ENCODE measurements around the gene MAX. TPM values are rescaled to one million over a fixed set of nuclear protein-coding genes. Genes with fewer than 3 reads are reported as not detected.
"Not testable (repeated sequence)": the region's sequence is repeated elsewhere in the genome, so short reads cannot be mapped to it uniquely, and the experiment has no call there.

Gene MAX
- total RNA-seq, 1 donor from 2014 or later = 122 TPM

DNA sequence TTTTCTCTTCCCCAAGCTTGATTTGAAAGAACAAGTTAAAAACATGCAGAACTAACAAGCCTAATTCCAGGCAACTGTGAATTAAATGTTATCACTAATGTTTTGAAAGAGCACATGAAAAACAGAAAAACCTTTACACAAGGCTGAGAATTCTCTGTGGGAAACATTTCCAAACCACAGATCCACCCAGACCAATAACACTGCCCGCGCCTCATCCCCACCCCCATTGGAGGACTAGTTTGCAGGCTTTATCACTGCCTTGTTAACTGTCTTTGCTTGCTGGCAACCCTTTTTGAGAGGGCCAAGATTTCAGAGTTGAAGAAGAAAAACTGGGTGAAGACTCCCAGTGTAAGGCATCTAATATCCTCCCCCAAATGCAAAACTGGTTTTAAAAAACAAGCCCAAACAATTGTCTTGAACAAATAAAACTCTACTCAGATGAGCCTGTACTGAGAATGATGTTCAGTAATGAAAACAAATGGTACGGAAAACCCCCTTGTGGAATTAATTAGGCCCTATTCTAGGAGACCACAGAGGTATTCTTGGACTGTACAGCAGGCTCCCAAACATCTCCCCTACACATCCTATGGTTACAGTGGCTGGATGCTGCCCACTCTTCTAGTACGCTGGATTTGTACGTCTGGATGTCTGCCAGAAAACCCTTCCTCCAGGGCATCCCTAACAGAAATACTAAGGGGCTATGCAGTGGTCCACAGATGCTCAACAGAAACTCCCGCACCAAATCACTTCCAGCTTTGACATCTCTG lies 5.8 kb downstream of the MAX start:
- intact Hi-C loops (cut with micrococcal nuclease) = no loop called here
- Mint-ChIP-seq H3K27ac (peak overlapping the region; percentile 35), H3K4me3 (peak overlapping the region; percentile 45), H3K4me1 (peaks cover 65% of the 10 kb centered on the region), H3K36me3 (ENCODE audit: low read depth) (peaks cover 71% of the 10 kb centered on the region), H3K9me3 (no peaks in the 10 kb centered on the region), H3K27me3 (no peaks in the 10 kb centered on the region)
- peak; percentile 70 for DNase-seq

DNA sequence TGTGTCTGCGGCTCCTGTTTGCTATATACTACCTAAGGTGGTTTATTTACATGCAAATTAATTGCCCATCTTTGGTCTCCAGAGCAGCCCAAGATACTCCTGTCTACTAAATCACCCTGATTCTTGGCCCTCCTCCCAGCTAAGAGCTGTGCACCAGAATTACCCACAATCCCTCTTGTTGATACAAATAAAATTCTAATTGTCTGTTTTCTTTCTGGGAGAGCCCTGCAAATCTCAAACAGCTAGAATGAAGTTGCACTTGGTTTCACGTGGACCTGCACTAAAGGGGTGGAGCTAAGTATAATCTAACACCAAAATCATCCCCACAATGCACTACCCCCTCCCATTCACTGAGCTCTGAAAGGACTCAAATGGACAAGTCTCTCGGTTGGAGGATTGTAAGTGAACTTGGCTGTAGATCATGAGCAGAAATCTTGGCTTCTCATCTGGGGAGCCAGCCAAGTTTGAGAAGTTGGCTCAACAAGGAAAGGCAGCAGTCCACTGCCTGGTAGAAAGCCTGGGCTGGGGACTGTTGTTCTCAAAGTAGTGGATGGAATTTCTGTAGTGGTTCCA lies 6.6 kb downstream of the MAX start:
- no peak for DNase-seq
- Mint-ChIP-seq H3K9me3 (no peaks in the 10 kb centered on the region), H3K4me1 (peaks cover 63% of the 10 kb centered on the region), H3K27me3 (no peaks in the 10 kb centered on the region), H3K27ac (peak overlapping the region; percentile 35), H3K36me3 (ENCODE audit: low read depth) (peaks cover 72% of the 10 kb centered on the region), H3K4me3 (peak overlapping the region; percentile 45)
- intact Hi-C loops (cut with micrococcal nuclease) = no loop called here

DNA sequence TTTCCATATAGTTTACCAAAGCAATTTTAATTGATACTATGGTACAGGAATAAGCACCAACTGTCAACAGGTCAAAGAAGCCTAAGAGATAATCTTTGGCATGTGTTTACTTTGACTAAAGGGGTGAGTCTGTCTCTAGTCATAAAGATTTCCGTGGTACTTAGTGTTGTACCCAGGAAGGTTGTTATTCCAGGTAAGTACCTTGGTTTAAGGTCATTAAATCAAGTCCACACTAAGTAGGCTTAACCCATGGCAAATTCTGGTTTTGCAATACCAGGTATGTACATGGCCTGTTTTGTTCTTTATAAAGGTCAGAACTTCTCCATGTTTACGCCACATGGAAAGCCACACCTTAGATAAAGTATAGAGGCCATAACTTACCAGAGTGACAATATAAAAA lies 10.0 kb downstream of the MAX start:
- Mint-ChIP-seq H3K4me3 (no peak overlapping the region), H3K27ac (no peak overlapping the region), H3K36me3 (ENCODE audit: low read depth) (peaks cover 85% of the 10 kb centered on the region), H3K27me3 (no peaks in the 10 kb centered on the region), H3K9me3 (peaks cover 13% of the 10 kb centered on the region), H3K4me1 (peaks cover 41% of the 10 kb centered on the region)
- intact Hi-C loops (cut with micrococcal nuclease) = no loop called here
- no peak for DNase-seq

DNA sequence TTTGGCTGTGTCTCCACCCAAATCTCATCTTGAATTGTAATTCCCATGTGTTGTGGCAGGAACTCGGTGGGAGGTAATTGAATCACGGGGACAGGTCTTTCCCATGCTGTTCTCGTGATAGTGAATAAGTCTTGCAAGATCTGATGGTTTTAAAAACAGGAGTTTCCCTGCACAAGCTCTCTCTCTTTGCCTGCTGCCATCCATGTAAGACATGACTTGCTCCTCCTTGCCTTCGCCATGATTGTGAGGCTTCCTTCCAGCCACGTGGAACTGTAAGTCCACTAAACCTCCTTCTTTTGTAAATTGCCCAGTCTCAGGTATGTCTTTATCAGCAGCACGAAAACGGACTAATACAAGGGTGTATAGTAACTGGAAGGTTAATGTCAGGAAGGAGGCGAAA lies 14.5 kb downstream of the MAX start:
- intact Hi-C loops (cut with micrococcal nuclease); H3K27me3 Mint-ChIP-seq; H3K4me3 Mint-ChIP-seq; DNase-seq; H3K27ac Mint-ChIP-seq: not testable (repeated sequence)
- peaks cover 14% of the 10 kb centered on the region for H3K4me1 Mint-ChIP-seq
- peaks cover 84% of the 10 kb centered on the region for H3K36me3 Mint-ChIP-seq (ENCODE audit: low read depth)
- peaks cover 17% of the 10 kb centered on the region for H3K9me3 Mint-ChIP-seq

DNA sequence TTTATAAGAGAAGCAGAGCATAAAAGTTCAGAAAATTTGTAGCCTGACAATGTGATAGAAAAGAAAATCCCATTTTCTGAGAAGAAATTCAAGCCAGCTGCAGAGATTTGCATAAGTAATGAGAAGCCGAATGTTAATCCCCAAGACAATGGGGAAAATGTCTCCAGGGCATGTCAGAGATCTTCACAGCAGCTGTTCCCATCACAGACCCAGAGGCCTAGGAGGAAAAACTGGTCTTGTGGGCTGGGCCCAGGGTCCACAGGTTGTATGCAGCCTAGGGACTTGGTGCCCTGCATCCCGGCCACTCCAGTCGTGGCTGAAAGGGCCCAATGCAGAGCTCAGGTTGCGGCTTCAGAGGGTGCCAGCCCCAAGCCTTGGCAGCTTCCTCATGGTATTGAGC lies 15.6 kb downstream of the MAX start:
- peaks cover 25% of the 10 kb centered on the region for H3K4me1 Mint-ChIP-seq

DNA sequence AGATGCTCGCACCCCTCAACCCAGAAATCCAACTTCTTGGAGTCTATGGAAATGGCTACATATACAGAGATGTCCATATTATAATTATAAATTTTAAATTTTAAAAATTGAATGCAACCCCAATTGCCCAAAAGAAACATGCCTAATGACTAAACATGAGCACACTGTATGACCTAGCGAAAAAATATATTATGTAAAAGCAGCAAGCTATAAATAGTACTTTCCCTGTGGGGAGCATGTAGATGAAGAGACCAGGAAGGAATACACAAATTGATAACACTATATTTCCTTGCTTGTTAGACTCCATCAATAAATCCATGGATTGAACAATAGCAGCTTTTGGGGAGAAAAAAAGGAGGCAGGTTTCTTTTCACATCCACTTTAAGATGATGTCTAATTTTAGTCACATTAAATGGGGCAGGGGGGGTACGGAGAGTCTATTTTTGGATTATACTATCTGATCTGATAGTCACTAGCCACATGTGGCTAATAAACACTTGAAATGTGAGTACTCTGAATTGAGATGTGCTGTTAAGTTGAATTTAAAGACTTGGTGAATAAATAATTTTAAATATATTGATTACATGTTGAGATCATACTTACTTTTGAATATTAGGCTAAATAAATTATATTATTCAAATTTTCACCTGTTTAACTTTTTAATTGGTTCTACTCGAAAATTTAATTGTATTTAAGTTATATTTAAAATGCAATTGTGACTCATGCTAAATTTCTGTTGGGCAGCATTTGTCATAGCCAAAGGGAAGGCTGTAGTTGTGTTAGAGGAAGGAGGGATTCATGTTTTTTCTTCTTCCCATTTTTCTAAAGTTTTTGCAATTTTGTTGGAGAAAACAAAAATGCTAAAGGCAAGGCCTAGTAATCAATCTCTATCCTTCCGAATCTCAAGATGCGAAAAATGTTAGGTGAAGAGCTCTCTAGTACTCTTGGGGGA lies 17.5 kb downstream of the MAX start:
- Mint-ChIP-seq H3K27me3 (no peaks in the 10 kb centered on the region), H3K36me3 (ENCODE audit: low read depth) (peaks cover 91% of the 10 kb centered on the region), H3K4me1 (peaks cover 38% of the 10 kb centered on the region), H3K9me3 (peaks cover 17% of the 10 kb centered on the region), H3K27ac (no peak overlapping the region), H3K4me3 (no peak overlapping the region)
- no peak for DNase-seq
- intact Hi-C loops (cut with micrococcal nuclease) = no loop called here

More for the DNA sequence above, 15.6 kb downstream of the MAX start:
- Mint-ChIP-seq H3K9me3 (peaks cover 17% of the 10 kb centered on the region), H3K36me3 (ENCODE audit: low read depth) (peaks cover 85% of the 10 kb centered on the region)
- DNase-seq; H3K4me3 Mint-ChIP-seq; H3K27ac Mint-ChIP-seq; intact Hi-C loops (cut with micrococcal nuclease); H3K27me3 Mint-ChIP-seq: not testable (repeated sequence)

DNA sequence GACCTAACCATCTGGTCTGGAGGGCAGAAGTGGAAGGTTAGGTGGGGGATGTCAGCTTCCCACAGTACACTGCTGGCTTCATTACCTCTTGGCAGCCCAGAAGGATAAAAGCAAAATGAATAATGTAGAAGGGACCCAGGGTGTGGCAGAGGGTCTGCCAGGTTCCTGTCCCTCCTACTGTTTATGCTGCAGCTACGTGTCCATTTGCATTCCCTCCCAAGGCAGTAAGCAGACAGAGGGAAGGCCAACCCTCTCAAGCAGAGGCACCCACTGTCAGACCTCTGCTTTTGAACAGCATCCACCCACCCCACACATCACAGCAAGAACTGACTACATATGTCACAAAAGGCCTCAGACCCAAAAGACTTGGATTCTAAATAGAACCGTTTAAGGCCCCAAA lies 19.4 kb downstream of the MAX start:
- H3K4me1 Mint-ChIP-seq = peaks cover 47% of the 10 kb centered on the region
- no peak overlapping the region for H3K4me3 Mint-ChIP-seq
- H3K27ac Mint-ChIP-seq = peak overlapping the region; percentile 45
- peaks cover 9% of the 10 kb centered on the region for H3K9me3 Mint-ChIP-seq
- peaks cover 82% of the 10 kb centered on the region for H3K36me3 Mint-ChIP-seq (ENCODE audit: low read depth)
- no peak for DNase-seq
- H3K27me3 Mint-ChIP-seq = no peaks in the 10 kb centered on the region
- intact Hi-C loops (cut with micrococcal nuclease) = no loop called here

DNA sequence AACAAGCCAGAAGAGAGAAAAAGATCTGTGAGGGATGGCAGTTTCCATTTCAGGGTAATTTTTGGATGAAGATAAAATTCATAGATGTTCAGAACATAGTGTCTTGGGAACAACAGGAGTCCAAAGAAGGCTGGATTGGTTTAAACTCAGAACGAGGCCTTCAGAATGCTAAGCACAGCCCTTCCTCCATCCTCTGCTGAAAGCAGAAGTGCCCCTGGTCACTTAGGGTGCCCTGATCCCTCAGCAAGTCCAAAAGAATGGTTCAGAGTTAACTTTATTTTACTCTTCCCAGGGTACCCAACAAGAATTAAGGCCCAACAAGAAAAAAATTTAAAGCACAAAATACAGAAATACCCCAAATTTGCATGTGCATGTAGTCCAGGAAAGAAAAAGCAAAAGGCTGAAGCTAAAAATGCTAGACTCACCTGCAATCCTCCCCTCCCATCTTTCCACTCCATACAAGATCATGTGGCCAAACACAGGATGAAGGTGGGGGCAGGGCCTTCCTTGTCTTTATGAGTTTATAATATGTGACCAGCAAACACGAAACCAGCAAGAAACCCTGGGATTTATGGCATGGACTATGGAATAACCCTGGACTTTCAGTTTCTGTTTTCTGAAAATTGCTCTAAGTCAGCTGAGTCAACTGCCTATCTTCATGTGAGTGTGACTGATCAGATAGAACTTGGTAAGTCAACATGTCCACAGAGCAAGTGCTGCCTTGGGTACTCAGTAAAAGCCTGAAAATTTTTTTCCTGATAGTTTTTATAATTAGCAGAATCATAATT lies 21.2 kb downstream of the MAX start:
- intact Hi-C loops (cut with micrococcal nuclease) = no loop called here
- peak overlapping the region; percentile 41 for H3K27ac Mint-ChIP-seq
- no peak overlapping the region for H3K4me3 Mint-ChIP-seq
- no peaks in the 10 kb centered on the region for H3K9me3 Mint-ChIP-seq
- H3K4me1 Mint-ChIP-seq = peaks cover 44% of the 10 kb centered on the region
- no peaks in the 10 kb centered on the region for H3K27me3 Mint-ChIP-seq
- no peak for DNase-seq
- H3K36me3 Mint-ChIP-seq (ENCODE audit: low read depth) = peaks cover 76% of the 10 kb centered on the region

DNA sequence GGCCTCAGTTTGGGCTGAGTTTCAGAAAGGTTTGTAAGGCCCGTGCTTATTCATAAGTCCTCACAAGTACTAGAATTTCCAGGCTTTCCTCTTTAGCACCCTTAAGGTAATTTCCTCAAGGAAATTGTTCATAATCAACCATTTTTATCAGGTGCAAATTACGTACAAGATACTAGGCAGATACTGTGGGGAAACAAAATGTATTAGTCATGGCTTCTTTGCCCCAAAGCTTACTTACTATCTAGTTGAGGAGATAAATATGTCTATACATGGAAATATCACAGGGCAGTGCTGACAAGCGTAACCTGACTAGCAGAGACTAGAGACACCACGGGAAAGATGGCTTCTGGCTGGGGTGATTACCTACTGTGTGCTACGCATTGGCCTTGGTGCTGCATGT lies 22.5 kb downstream of the MAX start:
- DNase-seq = no peak
- intact Hi-C loops (cut with micrococcal nuclease) = no loop called here
- Mint-ChIP-seq H3K9me3 (no peaks in the 10 kb centered on the region), H3K4me1 (peaks cover 50% of the 10 kb centered on the region), H3K36me3 (ENCODE audit: low read depth) (peaks cover 75% of the 10 kb centered on the region), H3K27ac (peak overlapping the region; percentile 0), H3K4me3 (no peak overlapping the region), H3K27me3 (no peaks in the 10 kb centered on the region)

DNA sequence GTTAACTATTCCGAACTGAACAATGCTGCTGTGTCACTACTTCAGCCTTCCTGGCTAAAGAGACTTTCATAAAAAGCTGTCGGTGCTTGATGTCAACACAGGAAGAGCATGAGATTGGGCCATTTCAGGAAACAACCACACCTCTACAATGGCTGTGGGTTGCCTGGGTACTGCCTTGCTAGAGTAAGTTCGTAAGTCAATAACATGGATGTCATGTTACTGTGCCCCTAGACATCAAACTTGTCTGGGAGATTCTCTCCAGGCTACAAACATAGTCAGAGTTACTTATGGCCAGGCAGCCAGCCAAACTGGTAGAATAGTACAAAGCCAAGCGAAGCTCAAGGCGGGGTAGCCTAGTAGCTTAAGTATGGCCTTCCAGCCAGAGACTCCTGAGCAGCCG lies 23.1 kb downstream of the MAX start:
- H3K27ac Mint-ChIP-seq = no peak overlapping the region
- peak overlapping the region; percentile 2 for H3K4me3 Mint-ChIP-seq
- H3K9me3 Mint-ChIP-seq = no peaks in the 10 kb centered on the region
- intact Hi-C loops (cut with micrococcal nuclease) = no loop called here
- DNase-seq = no peak
- H3K27me3 Mint-ChIP-seq = no peaks in the 10 kb centered on the region
- H3K4me1 Mint-ChIP-seq = peaks cover 51% of the 10 kb centered on the region
- H3K36me3 Mint-ChIP-seq (ENCODE audit: low read depth) = peaks cover 71% of the 10 kb centered on the region

DNA sequence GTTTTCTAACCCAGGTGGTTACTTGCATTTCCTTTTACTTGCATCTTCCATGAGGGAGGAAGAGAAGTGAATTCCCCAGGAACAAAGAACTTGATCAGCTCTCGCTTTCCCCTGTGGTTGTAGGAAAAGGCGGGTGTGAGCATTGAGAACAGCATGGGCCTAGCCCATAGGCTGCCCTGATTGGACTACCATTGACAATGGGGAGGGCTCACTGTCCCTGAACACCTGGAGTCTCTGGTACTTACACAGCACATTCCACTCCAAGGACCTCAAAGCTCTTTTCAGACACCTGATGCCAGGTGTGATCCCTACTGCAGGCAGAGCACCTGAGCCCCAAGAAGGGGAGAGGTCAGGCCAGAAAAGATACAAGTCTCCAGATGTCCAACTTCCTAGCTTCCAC lies 25.0 kb downstream of the MAX start:
- DNase-seq = no peak
- H3K36me3 Mint-ChIP-seq (ENCODE audit: low read depth) = peaks cover 59% of the 10 kb centered on the region
- intact Hi-C loops (cut with micrococcal nuclease) = no loop called here
- no peak overlapping the region for H3K27ac Mint-ChIP-seq
- H3K4me1 Mint-ChIP-seq = peaks cover 42% of the 10 kb centered on the region
- H3K9me3 Mint-ChIP-seq = no peaks in the 10 kb centered on the region
- H3K4me3 Mint-ChIP-seq = no peak overlapping the region
- no peaks in the 10 kb centered on the region for H3K27me3 Mint-ChIP-seq

DNA sequence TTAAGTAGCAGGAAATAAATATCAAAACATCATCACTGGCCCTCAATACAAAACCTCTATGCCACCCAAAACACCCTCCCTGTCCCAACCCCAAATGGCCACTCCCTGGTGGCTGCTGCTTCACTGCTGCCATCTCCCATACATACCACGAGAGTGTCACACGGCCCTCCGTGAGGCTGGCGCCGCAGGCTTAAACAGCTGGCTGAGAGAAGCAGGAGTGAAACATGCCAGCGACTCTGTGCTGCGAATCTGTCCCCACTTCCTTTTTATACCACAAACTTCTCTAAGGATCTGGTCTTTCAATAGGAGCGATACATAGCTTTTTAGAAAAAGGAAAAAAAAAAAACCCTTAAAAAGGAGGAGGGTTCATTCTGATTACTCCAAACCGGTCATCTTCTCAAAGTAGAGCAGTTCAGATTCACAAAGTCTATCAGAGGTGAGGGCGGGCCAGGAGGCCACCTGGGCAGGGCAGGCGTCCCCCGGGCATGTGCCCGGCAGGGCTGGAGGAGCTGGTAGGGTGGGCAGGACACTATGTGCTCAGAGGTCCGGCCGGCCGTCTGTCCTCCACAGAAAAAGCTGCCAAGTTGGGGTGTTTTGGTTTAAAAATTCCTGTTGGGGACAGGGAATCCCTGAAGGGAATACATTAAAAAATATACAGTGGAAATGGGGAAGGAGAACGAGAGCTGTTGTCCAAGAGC lies 26.5 kb downstream of the MAX start:
- Mint-ChIP-seq H3K36me3 (ENCODE audit: low read depth) (peaks cover 45% of the 10 kb centered on the region), H3K27ac (peak overlapping the region; percentile 10), H3K4me3 (no peak overlapping the region), H3K4me1 (peaks cover 28% of the 10 kb centered on the region), H3K9me3 (no peaks in the 10 kb centered on the region), H3K27me3 (no peaks in the 10 kb centered on the region)
- intact Hi-C loops (cut with micrococcal nuclease) = no loop called here
- no peak for DNase-seq
